ENCODE measurements around the gene DNAH2. TPM values are rescaled to one million over a fixed set of nuclear protein-coding genes. Genes with fewer than 3 reads are reported as not detected.

The DNAH2 gene
- total and polyA plus RNA-seq, 2 experiments from 2014 or later, result 0.38 TPM; not detected in 1

- TF ChIP-seq, protein P1, sequence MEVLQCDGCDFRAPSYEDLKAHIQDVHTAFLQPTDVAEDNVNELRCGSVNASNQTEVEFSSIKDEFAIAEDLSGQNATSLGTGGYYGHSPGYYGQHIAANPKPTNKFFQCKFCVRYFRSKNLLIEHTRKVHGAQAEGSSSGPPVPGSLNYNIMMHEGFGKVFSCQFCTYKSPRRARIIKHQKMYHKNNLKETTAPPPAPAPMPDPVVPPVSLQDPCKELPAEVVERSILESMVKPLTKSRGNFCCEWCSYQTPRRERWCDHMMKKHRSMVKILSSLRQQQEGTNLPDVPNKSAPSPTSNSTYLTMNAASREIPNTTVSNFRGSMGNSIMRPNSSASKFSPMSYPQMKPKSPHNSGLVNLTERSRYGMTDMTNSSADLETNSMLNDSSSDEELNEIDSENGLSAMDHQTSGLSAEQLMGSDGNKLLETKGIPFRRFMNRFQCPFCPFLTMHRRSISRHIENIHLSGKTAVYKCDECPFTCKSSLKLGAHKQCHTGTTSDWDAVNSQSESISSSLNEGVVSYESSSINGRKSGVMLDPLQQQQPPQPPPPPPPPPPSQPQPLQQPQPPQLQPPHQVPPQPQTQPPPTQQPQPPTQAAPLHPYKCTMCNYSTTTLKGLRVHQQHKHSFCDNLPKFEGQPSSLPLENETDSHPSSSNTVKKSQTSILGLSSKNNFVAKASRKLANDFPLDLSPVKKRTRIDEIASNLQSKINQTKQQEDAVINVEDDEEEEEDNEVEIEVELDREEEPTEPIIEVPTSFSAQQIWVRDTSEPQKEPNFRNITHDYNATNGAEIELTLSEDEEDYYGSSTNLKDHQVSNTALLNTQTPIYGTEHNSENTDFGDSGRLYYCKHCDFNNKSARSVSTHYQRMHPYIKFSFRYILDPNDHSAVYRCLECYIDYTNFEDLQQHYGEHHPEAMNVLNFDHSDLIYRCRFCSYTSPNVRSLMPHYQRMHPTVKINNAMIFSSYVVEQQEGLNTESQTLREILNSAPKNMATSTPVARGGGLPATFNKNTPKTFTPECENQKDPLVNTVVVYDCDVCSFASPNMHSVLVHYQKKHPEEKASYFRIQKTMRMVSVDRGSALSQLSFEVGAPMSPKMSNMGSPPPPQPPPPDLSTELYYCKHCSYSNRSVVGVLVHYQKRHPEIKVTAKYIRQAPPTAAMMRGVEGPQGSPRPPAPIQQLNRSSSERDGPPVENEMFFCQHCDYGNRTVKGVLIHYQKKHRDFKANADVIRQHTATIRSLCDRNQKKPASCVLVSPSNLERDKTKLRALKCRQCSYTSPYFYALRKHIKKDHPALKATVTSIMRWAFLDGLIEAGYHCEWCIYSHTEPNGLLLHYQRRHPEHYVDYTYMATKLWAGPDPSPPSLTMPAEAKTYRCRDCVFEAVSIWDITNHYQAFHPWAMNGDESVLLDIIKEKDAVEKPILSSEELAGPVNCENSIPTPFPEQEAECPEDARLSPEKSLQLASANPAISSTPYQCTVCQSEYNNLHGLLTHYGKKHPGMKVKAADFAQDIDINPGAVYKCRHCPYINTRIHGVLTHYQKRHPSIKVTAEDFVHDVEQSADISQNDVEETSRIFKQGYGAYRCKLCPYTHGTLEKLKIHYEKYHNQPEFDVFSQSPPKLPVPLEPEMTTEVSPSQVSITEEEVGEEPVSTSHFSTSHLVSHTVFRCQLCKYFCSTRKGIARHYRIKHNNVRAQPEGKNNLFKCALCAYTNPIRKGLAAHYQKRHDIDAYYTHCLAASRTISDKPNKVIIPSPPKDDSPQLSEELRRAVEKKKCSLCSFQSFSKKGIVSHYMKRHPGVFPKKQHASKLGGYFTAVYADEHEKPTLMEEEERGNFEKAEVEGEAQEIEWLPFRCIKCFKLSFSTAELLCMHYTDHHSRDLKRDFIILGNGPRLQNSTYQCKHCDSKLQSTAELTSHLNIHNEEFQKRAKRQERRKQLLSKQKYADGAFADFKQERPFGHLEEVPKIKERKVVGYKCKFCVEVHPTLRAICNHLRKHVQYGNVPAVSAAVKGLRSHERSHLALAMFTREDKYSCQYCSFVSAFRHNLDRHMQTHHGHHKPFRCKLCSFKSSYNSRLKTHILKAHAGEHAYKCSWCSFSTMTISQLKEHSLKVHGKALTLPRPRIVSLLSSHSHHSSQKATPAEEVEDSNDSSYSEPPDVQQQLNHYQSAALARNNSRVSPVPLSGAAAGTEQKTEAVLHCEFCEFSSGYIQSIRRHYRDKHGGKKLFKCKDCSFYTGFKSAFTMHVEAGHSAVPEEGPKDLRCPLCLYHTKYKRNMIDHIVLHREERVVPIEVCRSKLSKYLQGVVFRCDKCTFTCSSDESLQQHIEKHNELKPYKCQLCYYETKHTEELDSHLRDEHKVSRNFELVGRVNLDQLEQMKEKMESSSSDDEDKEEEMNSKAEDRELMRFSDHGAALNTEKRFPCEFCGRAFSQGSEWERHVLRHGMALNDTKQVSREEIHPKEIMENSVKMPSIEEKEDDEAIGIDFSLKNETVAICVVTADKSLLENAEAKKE (CRISPR knock-in tag; IDR thresholded peaks at IDR 0.05), result no peak
- TF ChIP-seq JUNB (IDR thresholded peaks at IDR 0.05; ENCODE audit: unreplicated experiment) (no peak), EZH2phosphoT487 (IDR thresholded peaks at IDR 0.05; ENCODE audit: unreplicated experiment) (no peak), ZNF114 (CRISPR knock-in tag; IDR thresholded peaks at IDR 0.05) (no peak), EZH2 (IDR thresholded peaks at IDR 0.05; ENCODE audit: low read depth, unreplicated experiment) (no peak), STAT1 (IDR thresholded peaks at IDR 0.05; ENCODE audit: unreplicated experiment) (no peak)
- TF ChIP-seq, protein P2, sequence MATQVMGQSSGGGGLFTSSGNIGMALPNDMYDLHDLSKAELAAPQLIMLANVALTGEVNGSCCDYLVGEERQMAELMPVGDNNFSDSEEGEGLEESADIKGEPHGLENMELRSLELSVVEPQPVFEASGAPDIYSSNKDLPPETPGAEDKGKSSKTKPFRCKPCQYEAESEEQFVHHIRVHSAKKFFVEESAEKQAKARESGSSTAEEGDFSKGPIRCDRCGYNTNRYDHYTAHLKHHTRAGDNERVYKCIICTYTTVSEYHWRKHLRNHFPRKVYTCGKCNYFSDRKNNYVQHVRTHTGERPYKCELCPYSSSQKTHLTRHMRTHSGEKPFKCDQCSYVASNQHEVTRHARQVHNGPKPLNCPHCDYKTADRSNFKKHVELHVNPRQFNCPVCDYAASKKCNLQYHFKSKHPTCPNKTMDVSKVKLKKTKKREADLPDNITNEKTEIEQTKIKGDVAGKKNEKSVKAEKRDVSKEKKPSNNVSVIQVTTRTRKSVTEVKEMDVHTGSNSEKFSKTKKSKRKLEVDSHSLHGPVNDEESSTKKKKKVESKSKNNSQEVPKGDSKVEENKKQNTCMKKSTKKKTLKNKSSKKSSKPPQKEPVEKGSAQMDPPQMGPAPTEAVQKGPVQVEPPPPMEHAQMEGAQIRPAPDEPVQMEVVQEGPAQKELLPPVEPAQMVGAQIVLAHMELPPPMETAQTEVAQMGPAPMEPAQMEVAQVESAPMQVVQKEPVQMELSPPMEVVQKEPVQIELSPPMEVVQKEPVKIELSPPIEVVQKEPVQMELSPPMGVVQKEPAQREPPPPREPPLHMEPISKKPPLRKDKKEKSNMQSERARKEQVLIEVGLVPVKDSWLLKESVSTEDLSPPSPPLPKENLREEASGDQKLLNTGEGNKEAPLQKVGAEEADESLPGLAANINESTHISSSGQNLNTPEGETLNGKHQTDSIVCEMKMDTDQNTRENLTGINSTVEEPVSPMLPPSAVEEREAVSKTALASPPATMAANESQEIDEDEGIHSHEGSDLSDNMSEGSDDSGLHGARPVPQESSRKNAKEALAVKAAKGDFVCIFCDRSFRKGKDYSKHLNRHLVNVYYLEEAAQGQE (IDR thresholded peaks at IDR 0.05; ENCODE audit: unreplicated experiment), result no peak
Observed at GRCh38 chr17:7803981-7804380, 86.4 kb downstream of the DNAH2 start (continued).

Data from GM23338 (cell line).